Measurements from ENCODE around the gene ATXN1. TPM values are rescaled to one million over a fixed set of nuclear protein-coding genes. Genes with fewer than 3 reads are reported as not detected.

ATXN1 gene
- total RNA-seq, 4 donors from 2014 or later: 38.7 to 78.3 (median 62.6) TPM

DNA sequence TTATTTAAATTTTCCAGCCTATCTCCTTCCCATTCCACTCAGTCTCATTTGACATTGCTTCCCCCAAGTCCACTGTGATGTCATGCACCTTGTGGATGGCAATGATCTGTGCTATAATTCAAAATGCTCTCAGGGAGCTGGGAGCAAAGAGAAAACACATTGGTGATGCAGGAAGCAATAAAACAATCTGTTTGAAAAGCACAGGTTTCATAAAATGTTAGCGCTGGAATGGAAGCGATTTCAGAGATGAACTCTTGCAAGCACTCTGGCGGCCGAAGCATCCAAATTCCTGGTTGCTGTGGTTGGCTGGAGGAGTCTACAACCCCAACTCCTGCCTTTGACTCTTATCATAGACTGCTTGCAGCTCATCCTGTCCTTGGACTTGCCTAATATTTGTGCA lies 355.9 kb downstream of the ATXN1 start:
- peaks cover 0 to 67% (median 3%) of the 10 kb centered on the region in 3 donors for H3K4me1 ChIP-seq
- no peak overlapping the region for H3K27ac ChIP-seq
- H3K27me3 ChIP-seq: no peaks in the 10 kb centered on the region
- no peaks in the 10 kb centered on the region for H3K36me3 ChIP-seq
- no peak overlapping the region for H3K4me3 ChIP-seq
- TF ChIP-seq CTCF (IDR thresholded peaks at IDR 0.05): no peak
- TF ChIP-seq EP300 (IDR thresholded peaks at IDR 0.05): no peak
- TF ChIP-seq POLR2A (IDR thresholded peaks at IDR 0.05): no peak
- TF ChIP-seq POLR2AphosphoS5 (IDR thresholded peaks at IDR 0.05): no peak
- no peak for ATAC-seq
- no peaks in the 10 kb centered on the region for H3K9me3 ChIP-seq
- 90 to 98% methylated on average over 2 to 4 of the region's 4 CpGs for WGBS, 2 donors (ENCODE audit: low coverage in 1 of 2)

DNA sequence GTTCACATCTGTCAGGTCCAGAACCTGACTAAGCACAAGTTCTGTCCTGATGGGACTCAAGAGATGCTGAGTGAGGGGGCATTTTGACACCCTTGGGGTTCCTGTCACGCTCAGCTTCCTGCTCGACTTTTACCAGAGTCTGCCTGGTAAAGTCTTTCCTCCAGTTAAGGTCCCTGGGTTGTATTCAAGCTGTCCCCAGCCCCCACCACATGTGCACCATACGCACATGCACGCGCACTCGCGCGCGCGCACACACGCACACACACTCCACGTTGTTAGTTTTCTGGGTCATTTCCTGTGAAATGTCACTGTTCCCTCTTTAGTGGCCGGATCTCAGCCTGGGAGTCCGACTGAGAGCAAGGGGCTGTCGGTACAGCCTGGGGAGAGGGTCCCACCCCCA lies 356.8 kb downstream of the ATXN1 start:
- Histone ChIP-seq H3K27me3 (no peaks in the 10 kb centered on the region), H3K27ac (peak overlapping the region in 2 of 4 donors; percentile 20 to 54), H3K4me1 (peaks cover 0 to 71% (median 3%) of the 10 kb centered on the region in 3 donors), H3K9me3 (no peaks in the 10 kb centered on the region), H3K4me3 (no peak overlapping the region), H3K36me3 (no peaks in the 10 kb centered on the region)
- TF ChIP-seq POLR2AphosphoS5 (IDR thresholded peaks at IDR 0.05) (no peak), CTCF (IDR thresholded peaks at IDR 0.05) (no peak), POLR2A (IDR thresholded peaks at IDR 0.05) (no peak), EP300 (IDR thresholded peaks at IDR 0.05) (no peak)
- WGBS, 2 donors (ENCODE audit: low coverage in 1 of 2): 86% methylated on average over 15 of the region's 15 CpGs; no CpG with 5 or more reads in 1 of the 2 donors
- no peak for ATAC-seq

DNA sequence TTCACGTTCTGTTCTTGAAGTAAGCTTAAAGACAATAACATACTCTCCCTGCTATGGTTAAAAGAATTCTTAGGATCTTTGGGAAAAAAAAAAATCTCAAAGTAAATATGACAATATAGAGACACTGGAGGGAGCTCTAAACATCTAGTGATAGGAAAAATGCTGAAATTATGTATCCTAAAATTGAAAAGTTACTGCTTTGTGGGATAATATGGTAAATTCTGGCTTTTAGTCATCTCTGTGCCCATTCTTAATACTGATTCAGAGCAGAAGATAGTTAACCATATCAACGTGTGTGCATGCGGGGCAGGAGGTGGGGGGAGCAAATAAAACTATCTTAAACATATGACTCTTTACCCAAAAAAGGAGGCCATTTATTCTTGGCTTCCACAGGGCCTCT lies 357.4 kb downstream of the ATXN1 start:
- Histone ChIP-seq H3K4me3 (no peak overlapping the region), H3K4me1 (peaks cover 0 to 77% (median 3%) of the 10 kb centered on the region in 3 donors), H3K27ac (peak overlapping the region in 2 of 4 donors; percentile 20 to 54), H3K9me3 (no peaks in the 10 kb centered on the region), H3K27me3 (no peaks in the 10 kb centered on the region), H3K36me3 (no peaks in the 10 kb centered on the region)
- ATAC-seq: no peak
- TF ChIP-seq POLR2A (IDR thresholded peaks at IDR 0.05): no peak
- no peak for TF ChIP-seq POLR2AphosphoS5 (IDR thresholded peaks at IDR 0.05)
- TF ChIP-seq CTCF (IDR thresholded peaks at IDR 0.05): no peak
- no peak for TF ChIP-seq EP300 (IDR thresholded peaks at IDR 0.05)
- WGBS, 2 donors (ENCODE audit: low coverage in 1 of 2): 20 to 39% methylated on average over 3 of the region's 3 CpGs

GRCh38 chr6:16402581-16402900 lies 358.7 kb downstream of the ATXN1 start:
- WGBS, 2 donors (ENCODE audit: low coverage in 1 of 2): 56 to 67% methylated on average over 1 to 2 of the region's 2 CpGs
- Histone ChIP-seq H3K36me3 (no peaks in the 10 kb centered on the region), H3K9me3 (no peaks in the 10 kb centered on the region), H3K27me3 (no peaks in the 10 kb centered on the region), H3K27ac (no peak overlapping the region), H3K4me3 (no peak overlapping the region), H3K4me1 (peaks cover 0 to 82% (median 3%) of the 10 kb centered on the region in 3 donors)
- ATAC-seq: no peak
- TF ChIP-seq POLR2AphosphoS5 (IDR thresholded peaks at IDR 0.05) (peak; percentile 31), CTCF (IDR thresholded peaks at IDR 0.05) (no peak)

- ATAC-seq: no peak
- no peaks in the 10 kb centered on the region for H3K36me3 ChIP-seq
- peaks cover 0 to 66% (median 3%) of the 10 kb centered on the region in 3 donors for H3K4me1 ChIP-seq
- H3K4me3 ChIP-seq: no peak overlapping the region
- no peaks in the 10 kb centered on the region for H3K27me3 ChIP-seq
- peak overlapping the region in 2 of 4 donors; percentile 76 to 80 for H3K27ac ChIP-seq
- no peaks in the 10 kb centered on the region for H3K9me3 ChIP-seq
- TF ChIP-seq CTCF (IDR thresholded peaks at IDR 0.05) (no peak), EP300 (IDR thresholded peaks at IDR 0.05) (no peak), POLR2A (IDR thresholded peaks at IDR 0.05) (no peak)
- 90 to 92% methylated on average over 2 to 3 of the region's 3 CpGs for WGBS, 2 donors (ENCODE audit: low coverage in 1 of 2)
These were observed 361.0 kb downstream of the ATXN1 start for GRCh38 chr6:16400248-16400760.

All from gastroesophageal sphincter (tissue), 4 donors.